OCI-LY1 (cell line): Measurements from ENCODE around the gene DNAJC11.

ENCODE experiments used
- CTCF ChIP-seq: fragments of 200-600 bp; sonication (generic), shearing (Covaris generic); IDR thresholded peaks from 2 replicates; pipeline ENCODE4 v1.5.1; 2017; ENCODE audit warnings: mild to moderate bottlenecking, antibody characterized with exemption, low read length, moderate library complexity, mixed read lengths
- EZH2 ChIP-seq: fragments of 200-600 bp; sonication (generic), shearing (Covaris generic); IDR thresholded peaks from 2 replicates; pipeline ENCODE4 v1.8.0; 2017; ENCODE audit warnings: borderline replicate concordance, mixed run types, mild to moderate bottlenecking, antibody characterized with exemption, low read length, moderate library complexity, mixed read lengths

GRCh38 chr1:6651909-6652308 lies 49.7 kb downstream of the DNAJC11 start:
- no peak for TF ChIP-seq CTCF
- no peak for TF ChIP-seq EZH2
